OCI-LY7 (cell line): ENCODE results near the gene ADGRD2. TPM values are rescaled to one million over a fixed set of nuclear protein-coding genes. Genes with fewer than 3 reads are reported as not detected.

Experiments used
- BruUV-seq: library from RNA; stranded (reverse); fragments of 400-500 nt; replicated peaks from 2 replicates; lab custom pipeline; 2021; lab: Mats Ljungman, UMichigan
- CTCF ChIA-PET: fragments of 300-600 bp; sonication (Branson Sonifier 250); formaldehyde crosslinking; loops from one replicate; lab custom pipeline; 2022; ENCODE audit warnings: antibody characterized with exemption; ENCODE audit not compliant: unreplicated experiment; lab: Charles Lee
- POLR2A ChIA-PET: fragments of 300-600 bp; sonication (Branson Sonifier 250); formaldehyde crosslinking; loops from one replicate; lab custom pipeline; 2022; ENCODE audit warnings: antibody characterized with exemption; lab: Charles Lee
- DNase-seq: peaks from one replicate; pipeline ENCODE4 v3.0.0-alpha.2; 2015; ENCODE audit warnings: low spot score
- H2AFZ ChIP-seq: fragments of 200-600 bp; sonication (generic), shearing (Covaris generic); 2 replicates; pipeline ENCODE4 v1.6.1; 2014; ENCODE audit warnings: mild to moderate bottlenecking, antibody characterized with exemption, low read length, moderate library complexity
- H3K27ac ChIP-seq: fragments of 200-600 bp; sonication (generic); 2 replicates; pipeline ENCODE4 v1.5.1; 2014; ENCODE audit warnings: mixed run types, low read depth, mild to moderate bottlenecking, moderate library complexity, low read length, inconsistent platforms; ENCODE audit not compliant: poor library complexity, severe bottlenecking
- H3K36me3 ChIP-seq: fragments of 200-600 bp; sonication (generic); 2 replicates; pipeline ENCODE4 v1.6.1; 2014; ENCODE audit warnings: mild to moderate bottlenecking, antibody characterized with exemption, low read length, moderate library complexity, mixed read lengths; ENCODE audit not compliant: insufficient read depth
- H3K4me1 ChIP-seq: fragments of 200-600 bp; sonication (generic); 2 replicates; pipeline ENCODE4 v1.5.1; 2014; ENCODE audit warnings: mild to moderate bottlenecking, low read length; ENCODE audit not compliant: insufficient read depth, poor library complexity, severe bottlenecking
- H3K4me2 ChIP-seq: fragments of 200-600 bp; sonication (generic); 2 replicates; pipeline ENCODE4 v1.6.1; 2014; ENCODE audit warnings: mild to moderate bottlenecking, low read length
- H3K4me3 ChIP-seq: fragments of 200-600 bp; sonication (generic); 2 replicates; pipeline ENCODE4 v1.5.1; 2014; ENCODE audit warnings: mild to moderate bottlenecking, low read depth, low read length; ENCODE audit not compliant: poor library complexity, severe bottlenecking
- H3K79me2 ChIP-seq: fragments of 200-600 bp; sonication (generic); 2 replicates; pipeline ENCODE4 v1.6.1; 2016; ENCODE audit warnings: low read depth, mild to moderate bottlenecking, low read length, moderate library complexity, mixed read lengths; ENCODE audit not compliant: insufficient read depth
- H3K9me2 ChIP-seq: fragments of 200-600 bp; sonication (generic); 2 replicates; pipeline ENCODE4 v1.6.1; 2016; ENCODE audit warnings: mild to moderate bottlenecking, low read length, mixed read lengths; ENCODE audit not compliant: insufficient read depth
- H3K9me3 ChIP-seq: fragments of 200-600 bp; sonication (generic); 2 replicates; pipeline ENCODE4 v1.6.1; 2014; ENCODE audit warnings: mild to moderate bottlenecking, mixed run types, low read length, mixed read lengths
- H4K20me1 ChIP-seq: fragments of 200-600 bp; sonication (generic); 2 replicates; pipeline ENCODE4 v1.6.1; 2014; ENCODE audit warnings: mild to moderate bottlenecking, antibody characterized with exemption, low read length, moderate library complexity, mixed read lengths; ENCODE audit not compliant: insufficient read depth
- EZH2phosphoT487 ChIP-seq: fragments of 200-600 bp; sonication (generic); IDR thresholded peaks from 2 replicates; pipeline ENCODE4 v1.6.1; 2018; ENCODE audit warnings: low read depth, borderline replicate concordance, mild to moderate bottlenecking, mixed run types, antibody characterized with exemption, low read length, moderate library complexity, mixed read lengths
- intact Hi-C: fragments of 100-400 bp; cut with micrococcal nuclease; formaldehyde crosslinking; loops from one replicate; pipeline ENCODE4 v1.10.0; 2022; ENCODE audit not compliant: unreplicated experiment
- total RNA-seq, 2 experiments: library from RNA; depleted of rRNA in 1 of 2; stranded (reverse); fragments of >200 nt in 1 of 2; shearing (Covaris generic) in 1 of 2; gene quantifications; 2 replicates each; pipeline ENCODE4 v1.2.3, GENCODE V29; 2014 to 2022
- TF ChIP-seq, protein P1 (sequence below): fragments of 200-600 bp; sonication (generic); conservative IDR thresholded peaks from 2 replicates; pipeline ENCODE4 v1.5.1; 2014; ENCODE audit warnings: mild to moderate bottlenecking, antibody characterized with exemption, low read length, moderate library complexity, mixed read lengths

ADGRD2 gene
- total RNA-seq, 2 experiments from 2014 or later, result not detected

DNA sequence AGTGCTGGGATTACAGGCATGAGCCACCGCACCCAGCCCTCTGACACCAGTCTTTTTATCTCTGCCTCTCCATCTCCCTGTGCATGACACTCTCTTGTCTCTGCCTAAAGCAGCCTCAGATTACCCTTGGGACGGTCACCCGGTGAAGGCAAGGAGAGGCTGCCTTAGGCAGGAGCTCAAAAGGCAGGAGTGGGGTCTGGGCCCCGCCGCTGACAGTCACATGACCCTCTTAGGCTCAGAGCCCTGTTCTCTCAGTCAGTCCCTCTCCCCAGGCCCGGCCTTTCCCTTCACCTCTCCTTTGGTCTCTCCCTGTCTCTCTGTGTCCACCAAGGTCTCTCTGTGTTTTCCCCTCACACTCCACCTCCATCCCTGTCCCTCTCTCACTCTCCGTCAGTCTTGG lies 22.5 kb downstream of the ADGRD2 start:
- Histone ChIP-seq H3K4me1 (peaks cover 9% of the 10 kb centered on the region), H3K9me2 (no peaks in the 10 kb centered on the region), H3K4me3 (no peak overlapping the region), H3K4me2 (no peak overlapping the region), H2AFZ (no peak overlapping the region), H3K79me2 (no peaks in the 10 kb centered on the region), H3K9me3 (no peaks in the 10 kb centered on the region), H3K36me3 (no peaks in the 10 kb centered on the region), H4K20me1 (no peaks in the 10 kb centered on the region), H3K27ac (no peak overlapping the region)
- TF ChIP-seq EZH2phosphoT487, result no peak
- TF ChIP-seq, protein P1, sequence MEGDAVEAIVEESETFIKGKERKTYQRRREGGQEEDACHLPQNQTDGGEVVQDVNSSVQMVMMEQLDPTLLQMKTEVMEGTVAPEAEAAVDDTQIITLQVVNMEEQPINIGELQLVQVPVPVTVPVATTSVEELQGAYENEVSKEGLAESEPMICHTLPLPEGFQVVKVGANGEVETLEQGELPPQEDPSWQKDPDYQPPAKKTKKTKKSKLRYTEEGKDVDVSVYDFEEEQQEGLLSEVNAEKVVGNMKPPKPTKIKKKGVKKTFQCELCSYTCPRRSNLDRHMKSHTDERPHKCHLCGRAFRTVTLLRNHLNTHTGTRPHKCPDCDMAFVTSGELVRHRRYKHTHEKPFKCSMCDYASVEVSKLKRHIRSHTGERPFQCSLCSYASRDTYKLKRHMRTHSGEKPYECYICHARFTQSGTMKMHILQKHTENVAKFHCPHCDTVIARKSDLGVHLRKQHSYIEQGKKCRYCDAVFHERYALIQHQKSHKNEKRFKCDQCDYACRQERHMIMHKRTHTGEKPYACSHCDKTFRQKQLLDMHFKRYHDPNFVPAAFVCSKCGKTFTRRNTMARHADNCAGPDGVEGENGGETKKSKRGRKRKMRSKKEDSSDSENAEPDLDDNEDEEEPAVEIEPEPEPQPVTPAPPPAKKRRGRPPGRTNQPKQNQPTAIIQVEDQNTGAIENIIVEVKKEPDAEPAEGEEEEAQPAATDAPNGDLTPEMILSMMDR, result no peak
- BruUV-seq, result no TSS peak
- intact Hi-C loops, result no loop called here
- DNase-seq, result no peak
- ChIA-PET CTCF (no interaction called here), POLR2A (no interaction called here)

DNA sequence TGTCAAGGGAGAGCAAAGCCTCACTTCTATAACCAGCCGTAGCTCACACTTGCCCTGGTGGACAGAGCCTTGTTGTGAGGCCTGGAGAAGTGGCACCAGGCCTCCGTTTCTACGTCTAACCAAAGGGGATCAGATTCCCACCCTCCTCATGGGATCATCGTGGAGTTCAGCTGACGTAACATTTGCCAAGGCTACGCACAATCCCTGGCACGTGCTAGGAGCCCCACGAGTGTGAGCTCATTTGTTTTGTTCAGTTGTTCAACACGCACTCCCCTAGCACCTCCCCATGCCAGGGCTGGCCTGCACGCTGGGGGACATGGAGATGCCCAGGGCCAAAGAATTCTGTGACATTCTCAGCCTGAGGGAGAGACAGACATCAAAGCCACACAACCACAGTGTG lies 23.1 kb downstream of the ADGRD2 start:
- no peaks in the 10 kb centered on the region for H3K9me2 ChIP-seq
- no peak for DNase-seq
- intact Hi-C loops, result no loop called here
- ChIA-PET CTCF (no interaction called here), POLR2A (interaction anchor here (0.7 kb wide), 1 partner anchor 1903 kb away, joined by 5 read pairs; no protein-coding TSS in a partner anchor)
- no peak overlapping the region for H3K4me3 ChIP-seq
- no peaks in the 10 kb centered on the region for H3K79me2 ChIP-seq
- H4K20me1 ChIP-seq, result no peaks in the 10 kb centered on the region
- peaks cover 9% of the 10 kb centered on the region for H3K4me1 ChIP-seq
- no peaks in the 10 kb centered on the region for H3K36me3 ChIP-seq
- BruUV-seq, result no TSS peak
- TF ChIP-seq EZH2phosphoT487, result no peak
- TF ChIP-seq, protein P1, result no peak
- H3K9me3 ChIP-seq, result no peaks in the 10 kb centered on the region
- H3K4me2 ChIP-seq, result no peak overlapping the region
- no peak overlapping the region for H3K27ac ChIP-seq
- no peak overlapping the region for H2AFZ ChIP-seq

DNA sequence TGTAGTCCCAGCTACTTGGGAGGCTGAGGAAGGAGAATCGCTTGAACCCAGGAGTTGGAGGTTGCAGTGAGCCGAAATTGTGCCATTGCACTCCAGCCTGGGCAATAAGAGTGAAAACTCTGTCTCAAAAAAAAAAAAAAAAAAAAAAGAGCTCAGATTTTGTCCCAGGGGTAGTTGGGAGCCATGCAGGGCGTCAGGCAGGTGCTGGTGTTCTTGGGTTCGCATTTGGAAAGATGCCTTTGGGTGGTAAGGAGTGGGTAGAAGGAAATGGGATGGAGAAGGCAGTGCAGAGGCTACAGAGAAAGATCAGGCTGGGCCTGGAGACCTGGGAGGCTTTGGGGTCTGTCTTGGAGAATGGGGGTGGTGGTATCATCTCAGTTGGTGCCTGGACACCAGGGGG lies 23.9 kb downstream of the ADGRD2 start:
- Histone ChIP-seq H3K27ac (no peak overlapping the region), H3K79me2 (no peaks in the 10 kb centered on the region), H3K36me3 (no peaks in the 10 kb centered on the region), H3K4me1 (peaks cover 9% of the 10 kb centered on the region), H3K9me2 (no peaks in the 10 kb centered on the region), H4K20me1 (no peaks in the 10 kb centered on the region), H3K9me3 (no peaks in the 10 kb centered on the region), H3K4me3 (no peak overlapping the region), H2AFZ (no peak overlapping the region), H3K4me2 (no peak overlapping the region)
- DNase-seq, result no peak
- TF ChIP-seq EZH2phosphoT487, result no peak
- TF ChIP-seq, protein P1, result no peak
- ChIA-PET CTCF (no interaction called here), POLR2A (interaction anchor here (0.7 kb wide), 2 partner anchors 752 to 1903 kb away, joined by 3 to 5 read pairs; no protein-coding TSS in a partner anchor)
- no TSS peak for BruUV-seq
- intact Hi-C loops, result no loop called here
